GM21360 (cell line): ENCODE measurements around the gene PDCD4.
A peak's percentile ranks its signal among the peaks of the same experiment; 100 is the strongest.

ENCODE experiments used
- ATAC-seq: cut with Tn5 transposase; IDR thresholded peaks from one replicate; pipeline ENCODE4 v1.9.1; 2021; ENCODE audit warnings: mild to moderate bottlenecking, moderate library complexity; ENCODE audit not compliant: unreplicated experiment

PDCD4 gene

DNA sequence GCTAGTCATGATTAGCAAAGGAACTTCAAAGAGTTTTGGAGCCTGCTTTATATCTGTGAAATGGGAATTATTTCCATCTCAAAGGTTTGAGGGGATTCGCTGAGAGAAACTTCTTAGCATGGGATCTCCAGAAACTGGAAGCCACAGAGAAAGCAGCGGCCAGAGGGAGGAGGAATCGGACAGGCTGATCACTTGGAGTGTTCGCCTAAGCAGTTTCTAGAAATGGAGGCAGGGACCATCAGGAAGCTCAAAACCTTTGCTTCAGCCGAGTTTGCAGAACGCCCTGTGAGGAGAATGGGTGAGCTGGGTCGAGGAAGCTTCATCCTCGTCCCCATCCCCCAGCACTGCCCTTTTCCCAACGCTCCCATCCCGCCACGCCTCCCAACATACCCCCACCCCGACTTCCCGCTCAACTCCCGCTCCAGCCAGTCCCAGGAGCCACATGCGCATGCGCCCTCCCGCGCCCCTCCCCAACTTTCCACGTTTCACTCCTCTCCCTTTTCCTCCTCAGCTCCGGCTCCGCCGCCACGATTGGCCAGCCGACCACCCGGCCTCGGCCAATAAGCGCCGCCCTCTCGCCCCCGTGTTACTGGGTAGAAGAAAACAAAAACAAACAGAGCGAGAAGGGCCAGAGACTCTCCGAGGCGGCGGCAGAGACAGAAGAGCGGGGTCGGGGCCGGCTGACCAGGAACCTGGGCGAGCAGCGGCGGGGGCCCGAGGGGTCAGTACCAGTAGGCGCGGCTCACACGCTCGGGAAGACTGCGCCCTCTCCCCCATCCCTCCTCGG lies at the start of gene PDCD4:
PDCD4 (plus strand) TSS at position 631 of the 787 bp plus-strand sequence. CDS start 4,100 bp downstream, outside the sequence.
- ATAC-seq = peak; percentile 69

DNA sequence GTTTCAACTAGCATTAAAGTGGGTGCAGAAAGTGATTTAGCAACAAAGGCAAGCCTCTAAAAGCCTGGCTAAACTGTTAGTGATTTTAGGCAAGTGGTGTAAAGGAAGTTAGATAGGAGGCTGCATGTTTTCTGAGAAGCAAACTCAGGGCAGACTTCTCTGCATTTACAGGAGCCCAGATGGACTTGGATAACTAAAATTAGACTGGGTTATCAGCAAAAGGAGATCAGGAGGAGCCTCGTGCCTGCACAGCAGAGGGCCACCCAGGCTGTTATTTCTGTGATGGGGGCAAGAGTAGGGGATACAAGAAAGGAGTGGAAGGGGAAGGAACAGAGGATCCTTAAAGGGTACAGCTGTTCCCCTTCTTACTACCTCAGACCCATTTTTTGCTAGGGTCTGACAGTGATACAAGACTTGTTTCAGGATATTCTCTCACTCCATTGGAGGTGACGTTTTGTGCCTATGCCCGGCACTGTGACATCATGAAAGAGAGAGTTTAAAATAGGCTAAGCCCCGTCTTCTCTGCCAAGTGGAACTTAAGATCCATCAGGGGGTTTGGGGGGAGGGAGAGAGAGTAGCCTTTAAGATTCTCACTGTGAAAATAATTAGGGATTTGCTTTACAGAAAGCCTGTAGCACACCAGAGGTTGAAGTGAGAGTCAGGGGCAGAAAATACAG lies 49.6 kb upstream of the PDCD4 start:
- ATAC-seq = no peak

DNA sequence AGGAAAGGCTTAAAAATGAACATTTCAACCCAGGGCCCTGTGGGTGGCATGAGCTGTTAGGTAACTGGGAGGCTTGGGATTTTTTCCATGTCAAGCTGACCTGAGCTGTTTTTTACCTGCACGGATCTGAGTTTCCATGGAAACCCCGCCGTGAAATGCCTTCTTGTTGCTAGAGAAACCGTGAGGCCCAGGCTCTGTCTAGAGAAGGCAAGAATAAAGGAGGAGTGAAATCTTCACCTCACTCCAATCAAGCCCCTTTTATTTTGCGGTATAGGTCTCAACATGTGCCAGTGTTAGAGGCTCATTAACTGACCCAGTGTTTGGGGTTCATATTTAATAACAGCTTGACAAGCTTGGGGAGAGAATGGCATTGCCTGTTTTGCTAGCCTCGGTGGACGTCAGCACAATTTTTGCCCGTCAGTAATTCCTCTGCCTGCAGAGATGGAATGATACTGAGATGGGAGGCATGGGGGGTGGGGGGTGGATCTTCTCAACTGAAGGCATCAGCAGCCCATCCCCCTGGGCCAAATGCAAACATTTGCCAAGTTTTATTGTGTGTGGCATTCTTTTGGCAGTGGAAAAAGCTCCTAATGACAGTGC lies 48.9 kb upstream of the PDCD4 start:
- ATAC-seq = no peak

DNA sequence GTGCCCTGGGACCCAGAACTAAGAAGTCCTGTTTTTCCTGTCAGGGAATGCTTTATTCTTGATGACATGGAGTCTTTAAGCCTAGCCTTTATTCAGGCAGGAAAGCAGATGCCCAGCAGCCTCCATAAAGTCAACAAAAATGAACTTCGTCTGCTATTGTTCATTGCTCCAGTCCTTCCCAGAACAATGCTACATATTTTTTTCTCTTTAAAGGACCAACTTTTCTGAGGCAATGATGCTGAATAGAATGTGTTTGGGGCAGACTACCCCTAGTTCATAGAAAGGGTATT lies 47.6 kb upstream of the PDCD4 start:
- no peak for ATAC-seq

DNA sequence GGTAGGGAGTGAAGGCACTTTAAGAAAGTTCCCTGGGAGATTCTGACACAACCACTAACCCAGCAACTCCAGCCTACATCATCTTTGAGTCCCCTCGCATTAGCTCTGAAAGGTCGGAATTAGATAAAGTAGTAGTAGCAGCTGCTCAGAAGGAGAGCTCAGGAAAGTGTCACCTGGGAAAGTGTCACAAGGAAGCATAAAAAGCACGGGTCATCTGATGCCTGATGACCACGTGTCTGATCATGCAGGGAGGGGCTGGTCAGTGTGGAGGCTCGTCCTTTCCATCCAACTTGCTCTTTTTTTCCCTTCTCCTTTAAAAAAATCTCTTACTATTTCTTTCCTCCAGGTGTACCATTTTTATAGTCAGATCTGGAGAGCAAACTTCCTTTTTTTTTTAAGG lies 47.1 kb upstream of the PDCD4 start:
- no peak for ATAC-seq

DNA sequence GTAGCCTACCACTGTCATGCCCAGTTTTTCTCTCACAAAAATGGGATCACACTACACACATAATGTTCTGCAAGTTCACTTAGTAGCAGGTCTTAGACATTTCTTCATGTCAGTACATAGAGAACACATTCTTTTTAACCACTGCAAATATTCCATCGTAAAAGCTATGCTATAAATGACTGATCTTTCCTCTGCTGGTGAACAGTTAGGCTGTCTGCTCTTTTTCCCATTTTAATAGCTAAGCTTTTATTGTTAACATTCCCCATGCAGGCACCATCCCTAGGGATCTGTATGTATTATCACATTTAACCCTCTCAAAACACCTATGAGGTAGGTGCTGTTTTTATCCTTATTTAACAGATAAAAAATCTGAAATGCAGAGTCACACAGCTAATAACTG lies 46.2 kb upstream of the PDCD4 start:
- no peak for ATAC-seq

DNA sequence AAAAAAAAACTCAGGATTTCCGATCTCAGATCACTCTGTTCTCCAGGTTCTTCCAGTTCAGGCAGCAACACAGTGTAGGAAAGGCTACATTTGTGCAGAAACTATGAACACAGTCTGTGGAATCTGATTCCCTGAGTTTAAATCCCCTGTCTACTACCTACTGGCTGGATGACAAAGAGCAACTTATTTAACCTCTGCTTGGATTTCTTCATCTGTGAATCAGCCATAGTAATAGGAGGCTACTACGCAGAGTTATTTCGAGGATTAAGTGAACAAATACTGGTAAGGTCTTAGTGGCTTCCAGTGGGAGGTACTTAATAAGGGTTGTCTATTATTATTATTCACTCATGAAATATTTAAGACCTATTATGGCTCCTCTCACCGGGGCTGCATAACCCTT lies 44.3 kb upstream of the PDCD4 start:
- ATAC-seq = no peak

DNA sequence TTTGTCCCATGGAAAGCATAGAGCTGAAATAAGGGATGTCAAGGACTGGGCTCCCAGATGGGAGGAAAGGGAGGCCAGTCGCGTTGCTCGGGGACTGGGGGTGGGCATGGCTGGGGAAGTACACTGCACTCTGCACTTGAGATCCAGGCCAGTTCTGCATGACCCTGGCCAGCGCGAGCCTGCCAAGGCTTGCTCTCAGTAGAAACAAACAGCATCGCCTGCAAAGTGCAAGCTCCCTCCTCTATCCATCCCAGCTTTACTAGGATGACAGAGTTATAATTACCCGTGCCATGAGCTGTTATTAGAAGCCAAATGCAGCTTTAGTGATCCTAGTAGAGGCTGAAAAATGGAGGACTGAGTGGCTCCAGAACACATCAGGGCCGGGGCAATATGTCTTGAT lies 43.9 kb upstream of the PDCD4 start:
- ATAC-seq = no peak

DNA sequence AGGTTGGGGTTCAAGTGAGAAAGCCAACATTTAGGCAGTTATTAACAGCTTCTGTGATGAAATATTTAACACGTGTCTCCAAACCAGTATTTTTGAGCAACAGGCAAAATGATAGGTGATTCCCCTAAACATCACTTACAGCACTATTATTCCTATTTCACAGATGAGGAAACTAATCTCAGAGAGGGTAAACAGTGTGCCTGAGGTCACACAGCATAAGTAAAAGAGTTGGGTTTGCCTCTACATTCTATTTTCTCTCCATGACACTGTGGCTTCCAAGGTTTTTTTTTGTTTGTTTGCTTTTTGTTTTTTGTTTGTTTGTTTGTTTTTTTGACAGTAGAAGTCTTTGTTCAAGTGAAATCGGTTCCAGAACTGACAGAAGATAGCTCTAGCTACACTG lies 43.2 kb upstream of the PDCD4 start:
- ATAC-seq = no peak

DNA sequence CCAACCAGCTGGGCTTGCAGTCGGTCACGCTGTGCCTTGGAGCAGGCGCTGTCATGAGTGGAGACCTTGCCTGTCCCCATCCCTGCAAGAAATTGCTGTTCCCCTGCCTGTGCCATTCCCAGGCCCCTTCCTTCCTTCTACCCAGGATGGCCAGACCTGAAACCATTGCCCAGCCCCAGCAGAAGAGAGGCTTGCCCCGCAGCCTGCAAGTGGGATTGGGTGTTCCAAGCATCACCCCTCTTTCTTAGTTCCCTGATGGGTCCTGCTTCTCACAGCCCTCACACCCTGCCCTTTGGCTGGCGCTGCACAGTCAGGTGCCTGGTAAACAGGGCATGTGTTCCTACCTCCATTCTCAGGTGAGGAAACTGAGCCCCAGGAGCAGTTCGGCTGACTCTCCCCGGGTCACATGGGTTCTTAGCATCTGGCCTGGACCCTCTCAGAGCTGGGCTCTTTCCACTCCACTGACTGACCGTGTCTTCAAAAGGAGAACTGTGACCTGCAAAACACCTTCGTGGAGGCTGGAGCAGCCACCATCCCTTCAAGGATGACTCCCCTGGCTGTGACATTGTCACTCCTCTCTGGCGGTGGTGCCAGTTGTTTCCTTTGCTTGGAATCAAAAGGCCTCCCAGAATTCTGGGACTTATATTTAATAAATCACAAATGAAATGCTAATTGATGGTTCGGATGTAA lies 41.9 kb upstream of the PDCD4 start:
- no peak for ATAC-seq

DNA sequence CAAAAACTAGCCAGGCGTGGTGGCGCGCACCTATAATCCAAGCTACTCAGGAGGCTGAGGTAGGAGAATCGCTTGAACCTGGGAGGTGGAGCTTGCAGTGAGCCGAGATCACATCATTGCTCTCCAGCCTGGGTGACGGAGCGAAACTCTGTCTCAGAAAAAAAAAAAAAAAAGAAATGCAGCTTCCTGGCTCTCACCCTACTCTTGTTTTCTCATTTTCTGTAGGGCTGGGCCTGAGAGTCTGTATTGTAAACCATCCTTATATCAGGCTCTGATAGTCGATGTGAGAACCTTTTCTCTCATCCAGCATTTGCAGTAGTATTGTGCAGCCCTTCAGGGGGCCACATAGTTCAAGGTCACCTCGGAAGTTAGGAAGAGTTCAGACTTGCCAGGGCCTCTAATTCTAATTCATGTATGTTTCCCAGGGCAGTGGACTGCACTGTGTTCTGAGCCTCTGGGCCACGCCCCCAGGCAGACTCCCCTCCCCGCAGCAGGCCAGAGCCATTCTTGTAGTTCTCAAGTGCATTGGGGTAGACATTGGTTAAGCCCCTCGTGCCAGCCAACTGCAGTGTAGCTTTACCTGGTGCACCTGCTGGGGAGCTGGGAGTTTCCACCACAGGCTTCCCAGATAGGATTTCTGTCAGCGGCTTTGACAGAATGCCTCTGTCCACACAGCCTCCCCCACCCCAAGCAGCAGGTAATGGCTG lies 38.3 kb upstream of the PDCD4 start:
- ATAC-seq = no peak

DNA sequence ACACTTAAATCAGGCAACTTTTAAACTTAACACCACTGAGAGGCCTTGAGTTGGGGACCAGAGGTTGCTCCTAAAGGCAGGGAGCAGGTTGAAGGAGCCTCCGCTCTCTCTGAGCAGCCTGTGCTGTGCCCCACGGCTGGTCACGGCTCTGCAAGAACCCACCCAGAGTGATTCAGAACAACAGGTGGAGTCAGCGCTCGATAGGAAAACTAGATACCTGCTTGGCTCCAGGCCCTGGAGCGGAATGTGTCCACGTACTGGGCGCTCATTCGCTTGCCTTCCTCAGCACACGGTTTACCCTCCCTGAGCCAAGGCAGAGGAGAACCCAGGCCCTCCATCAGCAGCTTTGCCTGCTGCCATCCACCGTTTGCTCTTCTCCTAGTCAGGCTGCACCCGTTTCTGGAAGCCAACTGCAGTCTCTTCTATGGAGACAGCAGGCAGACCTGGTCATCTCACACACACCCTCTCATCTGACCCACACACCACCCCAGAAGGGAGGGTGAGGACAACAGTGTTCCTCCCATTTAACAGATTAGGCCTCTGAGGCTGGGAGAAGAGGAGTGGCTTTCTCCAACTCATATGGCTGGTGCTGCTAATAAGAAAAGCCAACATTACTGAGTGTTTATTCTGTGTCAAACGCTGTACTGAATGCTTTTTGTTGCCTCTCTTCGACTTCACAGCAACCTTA lies 37.6 kb upstream of the PDCD4 start:
- ATAC-seq = no peak

DNA sequence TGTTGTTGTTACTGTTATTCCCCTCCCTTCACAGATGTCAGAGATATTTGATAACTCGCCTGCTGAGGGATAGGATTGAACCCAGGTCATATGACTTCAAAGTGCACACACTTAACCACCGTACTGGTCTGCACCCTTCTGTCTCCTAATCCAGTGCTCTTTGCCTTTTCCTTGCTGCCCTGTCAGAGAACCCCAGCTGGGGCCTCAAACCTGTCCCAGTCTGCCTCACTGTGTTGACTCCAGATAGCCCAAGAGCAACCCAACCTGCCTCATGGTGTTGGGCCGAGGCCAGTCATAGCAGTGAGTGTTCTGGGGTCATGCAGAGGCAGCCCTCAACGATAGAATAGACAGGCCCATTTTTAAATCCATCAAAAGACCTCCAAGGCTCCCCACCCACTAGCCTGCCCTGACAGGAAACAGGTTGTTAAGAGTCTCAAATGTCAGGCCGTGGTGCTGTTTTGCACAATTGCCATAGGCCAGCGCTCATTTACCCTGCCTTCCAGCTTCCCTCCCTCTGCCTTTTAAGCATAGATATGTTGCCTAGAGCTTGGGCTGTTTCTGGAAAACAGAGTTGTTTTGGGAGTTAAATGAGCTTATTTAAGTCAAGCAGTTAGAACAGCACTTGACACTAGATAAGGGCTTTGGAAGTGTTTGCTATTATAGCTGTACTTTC lies 37.0 kb upstream of the PDCD4 start:
- ATAC-seq = no peak

DNA sequence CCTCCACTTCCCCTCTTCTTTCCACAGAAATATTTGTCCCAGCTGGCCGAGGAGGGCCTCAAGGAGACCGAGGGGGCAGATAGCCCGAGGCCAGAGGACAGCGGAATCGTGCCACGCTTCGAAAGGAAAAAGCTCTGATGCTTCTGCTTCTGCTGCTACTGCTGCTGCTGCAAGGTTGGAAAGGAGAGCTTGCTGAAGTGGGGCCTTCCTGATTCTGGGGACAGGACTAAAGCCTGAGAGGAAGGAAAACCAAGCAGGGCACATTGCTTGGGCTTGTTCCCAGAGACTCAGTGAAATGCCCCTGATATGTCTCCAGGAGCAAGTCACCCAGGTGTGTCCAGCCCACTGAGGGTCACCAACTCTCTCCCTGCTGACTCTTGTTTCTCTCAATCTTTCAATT lies 35.9 kb upstream of the PDCD4 start:
- no peak for ATAC-seq

DNA sequence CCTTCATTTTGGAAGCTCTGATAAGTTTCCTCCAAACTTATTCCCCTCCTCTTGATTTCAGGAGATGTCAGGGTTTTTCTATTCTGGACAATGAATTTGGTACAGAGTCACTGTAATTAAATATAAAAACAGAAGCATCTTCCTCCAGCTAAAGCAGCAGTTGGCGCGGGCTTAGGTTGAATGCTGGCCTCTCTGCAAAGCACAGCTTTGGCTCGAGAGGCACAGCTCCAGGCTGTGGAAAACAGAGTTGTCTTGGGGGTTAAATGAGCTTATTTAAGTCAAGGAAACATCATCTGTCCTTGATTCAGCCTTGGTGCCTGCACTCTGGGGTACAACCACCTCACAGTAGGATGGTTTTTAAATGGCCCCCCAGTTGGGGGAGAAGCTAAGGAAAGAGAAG lies 35.0 kb upstream of the PDCD4 start:
- no peak for ATAC-seq

DNA sequence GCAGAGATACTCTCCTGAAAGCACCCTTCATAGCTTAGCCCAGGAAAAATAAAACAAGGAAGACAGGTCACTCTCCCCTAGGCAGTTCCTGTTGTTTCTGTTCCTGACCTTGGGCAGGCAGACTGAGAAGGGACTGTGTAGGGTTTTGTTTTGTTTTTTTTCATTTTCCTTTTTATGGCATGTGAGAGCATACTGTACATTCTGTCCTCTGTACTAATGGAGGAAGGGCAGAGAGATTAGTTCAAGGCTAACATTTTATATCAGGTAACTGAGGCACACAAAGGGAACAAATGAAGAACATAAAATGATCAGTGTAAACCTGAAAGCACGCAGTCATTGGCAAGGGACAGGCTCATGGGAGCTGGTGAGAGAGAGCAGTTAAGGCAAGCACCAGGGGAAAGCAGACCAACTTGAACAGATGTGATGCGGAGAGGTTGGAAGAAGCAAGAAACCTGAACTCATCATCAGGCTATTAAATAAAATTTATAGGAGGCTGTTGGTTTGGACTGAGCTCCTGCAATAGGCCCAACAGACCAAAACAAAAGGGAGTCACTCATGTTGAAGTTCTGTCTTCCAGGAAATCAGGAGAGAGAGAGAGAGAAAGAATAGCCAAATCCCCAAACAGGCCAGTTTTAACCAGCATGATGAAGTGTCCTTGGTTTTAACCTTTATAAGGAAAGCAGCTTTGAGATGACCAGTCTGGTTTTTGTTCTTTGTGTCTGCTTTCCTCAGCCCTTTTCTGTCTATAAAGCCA lies 34.1 kb upstream of the PDCD4 start:
- ATAC-seq = no peak

DNA sequence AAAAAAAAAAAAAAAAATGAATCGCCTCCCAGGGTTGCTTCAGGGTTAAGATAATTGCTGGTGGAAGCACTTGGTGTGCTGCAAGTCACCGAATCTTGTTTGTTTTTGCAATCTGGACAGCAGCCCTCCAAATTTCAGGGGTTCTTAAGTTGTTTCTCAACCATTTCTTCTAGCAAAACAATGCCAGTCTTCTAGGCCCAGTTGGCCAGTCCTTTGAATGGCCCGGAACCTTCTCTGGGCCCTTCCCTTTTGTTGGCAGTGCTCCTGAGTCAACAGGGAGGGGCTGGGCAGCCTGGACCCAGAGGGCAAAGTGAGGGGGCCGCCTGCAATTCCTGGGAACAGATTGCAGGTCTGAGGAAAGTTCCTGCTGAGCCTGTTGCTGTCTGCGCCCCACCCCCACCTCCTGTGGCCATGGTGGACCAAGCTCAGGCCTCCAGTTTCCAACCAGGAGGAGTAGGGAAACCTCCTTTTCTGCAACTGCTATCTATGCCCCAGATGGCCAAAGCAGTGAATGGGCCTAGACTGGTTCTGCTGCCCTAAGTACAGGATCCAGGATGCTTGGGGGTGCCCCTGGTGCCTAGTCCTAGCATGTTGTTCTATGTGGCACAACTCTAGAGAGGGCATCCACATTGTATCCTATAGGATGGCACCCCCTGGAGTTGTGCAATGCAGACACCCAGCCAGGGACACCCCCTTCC lies 31.4 kb upstream of the PDCD4 start:
- ATAC-seq = no peak

DNA sequence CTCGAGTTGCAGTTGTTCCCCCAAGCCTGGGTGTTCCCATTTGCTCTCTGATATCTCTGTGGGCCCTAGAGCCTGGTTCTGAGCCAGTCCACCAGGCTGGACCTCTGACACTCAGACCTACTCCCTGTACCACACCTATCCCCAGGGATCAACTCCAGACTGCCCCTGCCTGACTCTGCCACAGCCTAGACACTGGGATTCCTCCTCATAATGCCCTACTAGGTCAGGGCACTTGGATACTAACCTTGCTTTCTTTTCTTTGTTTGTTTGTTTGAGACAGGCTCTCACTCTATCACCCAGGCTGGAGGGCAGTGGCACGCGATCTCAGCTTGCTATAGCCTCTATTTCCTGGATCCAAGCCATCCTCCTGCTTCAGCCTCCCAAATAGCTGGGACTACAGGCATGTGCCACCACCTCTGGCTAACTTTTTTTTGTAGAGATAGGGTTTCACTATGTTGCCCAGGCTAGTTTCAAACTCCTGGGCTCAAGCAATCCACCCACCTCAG lies 30.8 kb upstream of the PDCD4 start:
- no peak for ATAC-seq
